HCT116 (cell line): ENCODE data around the gene TIMM21. TPM values are rescaled to one million over a fixed set of nuclear protein-coding genes. Genes with fewer than 3 reads are reported as not detected.

Source experiments
- ATAC-seq: fragments of 200-7000 bp; cut with Tn5 transposase; 2 replicates; pipeline ENCODE4 v1.9.1; 2020; ENCODE audit warnings: mild to moderate bottlenecking, moderate library complexity
- BruUV-seq: library from RNA; stranded (reverse); fragments of 400-500 nt; replicated peaks from 2 replicates; lab custom pipeline; 2021; lab: Mats Ljungman, UMichigan
- CTCF ChIA-PET: fragments of 300-600 bp; sonication (Branson Sonifier 250); formaldehyde crosslinking; loops from one replicate; lab custom pipeline; 2021; ENCODE audit warnings: antibody characterized with exemption; lab: Charles Lee
- POLR2A ChIA-PET: fragments of 300-600, 350-600 bp; sonication (Branson Sonifier 250); formaldehyde crosslinking; loops from one replicate; lab custom pipeline; 2021; ENCODE audit warnings: antibody characterized with exemption; lab: Charles Lee
- RAD21 ChIA-PET, 2 experiments: fragments of 300-600 bp; sonication (Branson Sonifier 250); formaldehyde crosslinking; loops; one replicate each; lab custom pipeline; 2023; ENCODE audit warnings: low total read pairs in 2 of 2; ENCODE audit not compliant: uncharacterized antibody in 2 of 2, unreplicated experiment in 2 of 2, low non-redundant PET in 1 of 2; lab: Charles Lee
- DNase-seq: peaks from one replicate; pipeline ENCODE4 v3.0.0-alpha.2; 2010; ENCODE audit warnings: low read depth, low spot score
- H2AFZ ChIP-seq: fragments of 200-600 bp; shearing (Covaris generic), sonication (generic); 2 replicates; pipeline ENCODE4 v1.6.1; 2017; ENCODE audit warnings: low read depth, mixed run types, mixed read lengths, antibody characterized with exemption, low read length; ENCODE audit not compliant: poor library complexity, severe bottlenecking
- H3K27ac ChIP-seq: 2 replicates; pipeline ENCODE4 v1.5.1; 2012; ENCODE audit warnings: low read depth, low read length
- H3K27me3 ChIP-seq: fragments of 200-600 bp; sonication (generic); 2 replicates; pipeline ENCODE4 v1.6.1; 2016; ENCODE audit warnings: mixed run types, low read length, mixed read lengths; ENCODE audit not compliant: insufficient read depth
- H3K36me3 ChIP-seq, 2 experiments: fragments of 200-500 bp in 1 of 2; fragments of 200-600 bp in 1 of 2; sonication (Bioruptor generic) in 1 of 2; sonication (generic) in 1 of 2; 2 replicates each; pipeline versions ENCODE4 v1.5.1 to v1.6.1; 2014 to 2016; ENCODE audit warnings: low read length in 2 of 2, inconsistent platforms in 1 of 2, mixed read lengths in 1 of 2, mixed run types in 1 of 2; ENCODE audit not compliant: insufficient read depth in 2 of 2, control insufficient read depth in 1 of 2
- H3K4me1 ChIP-seq, 2 experiments: fragments of 200-600 bp in 1 of 2; sonication (generic) in 1 of 2; 2 replicates each; pipeline versions ENCODE4 v1.5.1 to v1.6.1; 2012 to 2017; ENCODE audit warnings: low read length in 2 of 2, inconsistent platforms in 1 of 2, mild to moderate bottlenecking in 1 of 2, mixed read lengths in 1 of 2, mixed run types in 1 of 2, moderate library complexity in 1 of 2; ENCODE audit not compliant: insufficient read depth in 2 of 2, control insufficient read depth in 1 of 2
- H3K4me2 ChIP-seq: fragments of 200-600 bp; sonication (generic); 2 replicates; pipeline ENCODE4 v1.6.1; 2017; ENCODE audit warnings: mixed run types, low read length, mixed read lengths
- H3K4me3 ChIP-seq, 2 experiments: fragments of 200-600 bp in 1 of 2; sonication (generic) in 1 of 2; replicated peaks in 1 of 2; 2 replicates each; pipeline ENCODE4 v1.5.1; 2011 to 2016; ENCODE audit warnings: low read length in 2 of 2, control low read depth in 1 of 2, low read depth in 1 of 2, mild to moderate bottlenecking in 1 of 2, mixed read lengths in 1 of 2, mixed run types in 1 of 2
- H3K79me2 ChIP-seq: fragments of 200-600 bp; sonication (generic); 2 replicates; pipeline ENCODE4 v1.6.1; 2017; ENCODE audit warnings: mild to moderate bottlenecking, mixed run types, low read length, moderate library complexity, mixed read lengths; ENCODE audit not compliant: insufficient read depth
- H3K9ac ChIP-seq: fragments of 200-600 bp; sonication (generic); 2 replicates; pipeline ENCODE4 v1.6.1; 2016; ENCODE audit warnings: low read length, mixed read lengths
- H3K9me2 ChIP-seq: fragments of 200-600 bp; sonication (generic), shearing (Covaris generic); 2 replicates; pipeline ENCODE4 v1.6.1; 2017; ENCODE audit warnings: mixed run types, mild to moderate bottlenecking, moderate library complexity; ENCODE audit not compliant: insufficient read depth
- H3K9me3 ChIP-seq, 2 experiments: fragments of 200-500 bp in 1 of 2; fragments of 200-600 bp in 1 of 2; sonication (Bioruptor generic) in 1 of 2; sonication (generic) in 1 of 2; 2 replicates each; pipeline ENCODE4 v1.6.1; 2014 to 2017; ENCODE audit warnings: low read length in 2 of 2, mixed read lengths in 2 of 2, inconsistent platforms in 1 of 2, low read depth in 1 of 2, mild to moderate bottlenecking in 1 of 2, mixed run types in 1 of 2, moderate library complexity in 1 of 2; ENCODE audit not compliant: control insufficient read depth in 1 of 2, insufficient read depth in 1 of 2
- H4K20me1 ChIP-seq: fragments of 200-600 bp; sonication (generic), shearing (Covaris generic); 2 replicates; pipeline ENCODE4 v1.6.1; 2017; ENCODE audit warnings: mixed run types, mild to moderate bottlenecking, moderate library complexity; ENCODE audit not compliant: insufficient read depth
- EGR1 ChIP-seq: IDR thresholded peaks from 2 replicates; pipeline ENCODE4 v1.6.1; 2012; ENCODE audit warnings: low read depth
- ELF1 ChIP-seq: IDR thresholded peaks from 2 replicates; pipeline ENCODE4 v1.6.1; 2012; ENCODE audit warnings: low read depth, borderline replicate concordance
- EZH2 ChIP-seq: fragments of 200-600 bp; sonication (generic); IDR thresholded peaks from 2 replicates; pipeline ENCODE4 v1.6.1; 2017; ENCODE audit warnings: antibody characterized with exemption, mixed run types
- EZH2phosphoT487 ChIP-seq: fragments of 200-600 bp; IDR thresholded peaks from 2 replicates; pipeline ENCODE4 v1.6.1; 2018; ENCODE audit warnings: antibody characterized with exemption, borderline replicate concordance
- FOSL1 ChIP-seq: IDR thresholded peaks from 2 replicates; pipeline ENCODE4 v1.6.1; 2012; ENCODE audit warnings: low read depth
- JUND ChIP-seq: IDR thresholded peaks from 2 replicates; pipeline ENCODE4 v1.6.1; 2012
- POLR2A ChIP-seq: IDR thresholded peaks from 2 replicates; pipeline ENCODE4 v1.7.0; 2011; ENCODE audit warnings: borderline replicate concordance; ENCODE audit not compliant: insufficient read depth, insufficient read length; ENCODE audit errors: extremely low read depth
- POLR2AphosphoS5 ChIP-seq: IDR thresholded peaks from 2 replicates; pipeline ENCODE4 v1.6.1; 2011; ENCODE audit warnings: mild to moderate bottlenecking, low read depth, low read length, moderate library complexity
- RAD21 ChIP-seq: IDR thresholded peaks from 2 replicates; pipeline ENCODE4 v1.6.1; 2012; ENCODE audit warnings: low read depth, mild to moderate bottlenecking
- SIN3A ChIP-seq: IDR thresholded peaks from 2 replicates; pipeline ENCODE4 v1.6.1; 2012; ENCODE audit warnings: low read depth
- SP1 ChIP-seq: IDR thresholded peaks from 2 replicates; pipeline ENCODE4 v1.6.1; 2012; ENCODE audit warnings: low read depth
- SRF ChIP-seq: IDR thresholded peaks from 2 replicates; pipeline ENCODE4 v1.6.1; 2012; ENCODE audit warnings: low read depth
- TCF7L2 ChIP-seq: IDR thresholded peaks from 2 replicates; pipeline ENCODE4 v1.7.0; 2011; ENCODE audit warnings: borderline replicate concordance, inconsistent platforms; ENCODE audit not compliant: insufficient read depth, insufficient read length; ENCODE audit errors: extremely low read depth
- ZNF274 ChIP-seq: fragments of 200-500 bp; sonication (Bioruptor generic); IDR thresholded peaks from 2 replicates; pipeline ENCODE4 v1.6.1; 2014; ENCODE audit warnings: mild to moderate bottlenecking, low read depth, low read length, inconsistent platforms
- intact Hi-C: fragments of 100-400 bp; cut with micrococcal nuclease; formaldehyde crosslinking; loops from 2 replicates; pipeline ENCODE4 v1.10.0; 2022
- total RNA-seq: library from RNA; stranded (reverse); gene quantifications from one replicate; pipeline ENCODE4 v1.2.1, GENCODE V29; 2021; ENCODE audit not compliant: unreplicated experiment
- TF ChIP-seq, protein P1 (sequence below): IDR thresholded peaks from 2 replicates; pipeline ENCODE4 v1.6.1; 2011; ENCODE audit warnings: mild to moderate bottlenecking, low read length, moderate library complexity; ENCODE audit not compliant: insufficient replicate concordance; ENCODE audit errors: extremely low read depth
- TF ChIP-seq, protein P2 (sequence below): IDR thresholded peaks from 2 replicates; pipeline ENCODE4 v1.6.1; 2012
- TF ChIP-seq, protein P3 (sequence below), 3 experiments: fragments of 200-600 bp in 1 of 3; sonication (generic) in 1 of 3; IDR thresholded peaks in 2 of 3; conservative IDR thresholded peaks in 1 of 3; 2 replicates each; pipeline ENCODE4 v1.5.1; 2012 to 2017; ENCODE audit warnings: low read depth in 2 of 3, low read length in 2 of 3, antibody characterized with exemption in 1 of 3, borderline replicate concordance in 1 of 3, control low read depth in 1 of 3, mild to moderate bottlenecking in 1 of 3, mixed read lengths in 1 of 3, mixed run types in 1 of 3, moderate library complexity in 1 of 3; ENCODE audit not compliant: insufficient read depth in 1 of 3
- TF ChIP-seq, protein P4 (sequence below): IDR thresholded peaks from 2 replicates; pipeline ENCODE4 v1.6.1; 2012

TIMM21 gene
- total RNA-seq, 1 experiment from 2014 or later, result 33.3 TPM

DNA sequence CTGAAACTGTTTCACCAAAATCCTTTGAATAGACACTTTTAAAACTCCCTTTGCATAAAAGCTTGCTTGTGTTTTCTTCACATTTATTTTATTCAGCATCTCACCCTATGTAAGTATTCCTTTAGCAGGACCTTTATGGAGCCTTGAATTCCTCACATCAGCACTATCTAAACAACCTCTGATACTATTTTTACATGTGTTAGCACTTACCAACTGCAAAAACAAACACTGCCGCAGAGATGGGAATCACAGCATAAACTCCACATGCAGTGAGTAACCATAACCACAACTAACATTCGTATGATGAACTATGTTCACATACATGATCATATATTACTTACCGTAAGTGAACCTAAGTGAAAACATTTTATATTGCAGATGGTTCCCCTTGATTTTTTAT is 16.1 kb upstream of the TIMM21 start:
- no peaks in the 10 kb centered on the region for H3K4me1 ChIP-seq
- TF ChIP-seq JUND (no peak), SIN3A (no peak), SP1 (no peak), POLR2AphosphoS5 (no peak), FOSL1 (no peak), ELF1 (no peak), RAD21 (no peak), EZH2 (no peak), TCF7L2 (no peak), ZNF274 (no peak), EZH2phosphoT487 (no peak), SRF (no peak), POLR2A (no peak), EGR1 (no peak)
- TF ChIP-seq, protein P1, sequence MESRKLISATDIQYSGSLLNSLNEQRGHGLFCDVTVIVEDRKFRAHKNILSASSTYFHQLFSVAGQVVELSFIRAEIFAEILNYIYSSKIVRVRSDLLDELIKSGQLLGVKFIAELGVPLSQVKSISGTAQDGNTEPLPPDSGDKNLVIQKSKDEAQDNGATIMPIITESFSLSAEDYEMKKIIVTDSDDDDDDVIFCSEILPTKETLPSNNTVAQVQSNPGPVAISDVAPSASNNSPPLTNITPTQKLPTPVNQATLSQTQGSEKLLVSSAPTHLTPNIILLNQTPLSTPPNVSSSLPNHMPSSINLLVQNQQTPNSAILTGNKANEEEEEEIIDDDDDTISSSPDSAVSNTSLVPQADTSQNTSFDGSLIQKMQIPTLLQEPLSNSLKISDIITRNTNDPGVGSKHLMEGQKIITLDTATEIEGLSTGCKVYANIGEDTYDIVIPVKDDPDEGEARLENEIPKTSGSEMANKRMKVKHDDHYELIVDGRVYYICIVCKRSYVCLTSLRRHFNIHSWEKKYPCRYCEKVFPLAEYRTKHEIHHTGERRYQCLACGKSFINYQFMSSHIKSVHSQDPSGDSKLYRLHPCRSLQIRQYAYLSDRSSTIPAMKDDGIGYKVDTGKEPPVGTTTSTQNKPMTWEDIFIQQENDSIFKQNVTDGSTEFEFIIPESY, result no peak
- TF ChIP-seq, protein P2, sequence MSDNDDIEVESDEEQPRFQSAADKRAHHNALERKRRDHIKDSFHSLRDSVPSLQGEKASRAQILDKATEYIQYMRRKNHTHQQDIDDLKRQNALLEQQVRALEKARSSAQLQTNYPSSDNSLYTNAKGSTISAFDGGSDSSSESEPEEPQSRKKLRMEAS, result no peak
- TF ChIP-seq, protein P3, sequence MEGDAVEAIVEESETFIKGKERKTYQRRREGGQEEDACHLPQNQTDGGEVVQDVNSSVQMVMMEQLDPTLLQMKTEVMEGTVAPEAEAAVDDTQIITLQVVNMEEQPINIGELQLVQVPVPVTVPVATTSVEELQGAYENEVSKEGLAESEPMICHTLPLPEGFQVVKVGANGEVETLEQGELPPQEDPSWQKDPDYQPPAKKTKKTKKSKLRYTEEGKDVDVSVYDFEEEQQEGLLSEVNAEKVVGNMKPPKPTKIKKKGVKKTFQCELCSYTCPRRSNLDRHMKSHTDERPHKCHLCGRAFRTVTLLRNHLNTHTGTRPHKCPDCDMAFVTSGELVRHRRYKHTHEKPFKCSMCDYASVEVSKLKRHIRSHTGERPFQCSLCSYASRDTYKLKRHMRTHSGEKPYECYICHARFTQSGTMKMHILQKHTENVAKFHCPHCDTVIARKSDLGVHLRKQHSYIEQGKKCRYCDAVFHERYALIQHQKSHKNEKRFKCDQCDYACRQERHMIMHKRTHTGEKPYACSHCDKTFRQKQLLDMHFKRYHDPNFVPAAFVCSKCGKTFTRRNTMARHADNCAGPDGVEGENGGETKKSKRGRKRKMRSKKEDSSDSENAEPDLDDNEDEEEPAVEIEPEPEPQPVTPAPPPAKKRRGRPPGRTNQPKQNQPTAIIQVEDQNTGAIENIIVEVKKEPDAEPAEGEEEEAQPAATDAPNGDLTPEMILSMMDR (IDR thresholded peaks at IDR 0.05 in 2 of 3, conservative IDR thresholded peaks at IDR 0.05 in 1 of 3; ENCODE audit: borderline replicate concordance in 1 of 3, insufficient read depth in 1 of 3, low read depth in 2 of 3, low read length in 2 of 3), result no peak
- TF ChIP-seq, protein P4, sequence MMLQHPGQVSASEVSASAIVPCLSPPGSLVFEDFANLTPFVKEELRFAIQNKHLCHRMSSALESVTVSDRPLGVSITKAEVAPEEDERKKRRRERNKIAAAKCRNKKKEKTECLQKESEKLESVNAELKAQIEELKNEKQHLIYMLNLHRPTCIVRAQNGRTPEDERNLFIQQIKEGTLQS, result no peak
- intact Hi-C loops, result no loop called here
- RAD21 ChIA-PET, result no interaction called here
- H3K9me2 ChIP-seq, result no peaks in the 10 kb centered on the region
- no TSS peak for BruUV-seq
- H3K4me3 ChIP-seq, result no peak overlapping the region
- H3K27me3 ChIP-seq, result peaks cover 53% of the 10 kb centered on the region
- CTCF ChIA-PET, result no interaction called here
- DNase-seq (no peak), ATAC-seq (no peak)
- H3K79me2 ChIP-seq, result no peaks in the 10 kb centered on the region
- H3K36me3 ChIP-seq, result no peaks in the 10 kb centered on the region
- no peaks in the 10 kb centered on the region for H4K20me1 ChIP-seq
- no peak overlapping the region for H3K4me2 ChIP-seq
- no peak overlapping the region for H3K9ac ChIP-seq
- no peak overlapping the region for H2AFZ ChIP-seq
- no peaks in the 10 kb centered on the region for H3K9me3 ChIP-seq
- POLR2A ChIA-PET, result no interaction called here
- no peak overlapping the region for H3K27ac ChIP-seq
